Effector memory CD4-positive, alpha-beta T cell (primary cell): ENCODE results near the gene IGSF21.

Source experiments
- DNase-seq, 3 donors: peaks; one replicate each; pipeline ENCODE4 v3.0.0-alpha.2; 2020
- H3K27ac ChIP-seq: 2 replicates; pipeline ENCODE4 v1.7.0; 2013; ENCODE audit warnings: mild to moderate bottlenecking, low read length, moderate library complexity; ENCODE audit not compliant: insufficient read depth, poor library complexity, severe bottlenecking
- H3K27me3 ChIP-seq: replicated peaks from 2 replicates; pipeline ENCODE4 v1.7.0; 2013; ENCODE audit warnings: mild to moderate bottlenecking, low read length; ENCODE audit not compliant: insufficient read depth, control insufficient read depth, poor library complexity, severe bottlenecking
- H3K36me3 ChIP-seq: 2 replicates; pipeline ENCODE4 v1.7.0; 2013; ENCODE audit warnings: mild to moderate bottlenecking, low read length, moderate library complexity; ENCODE audit not compliant: control insufficient read depth, insufficient read depth
- H3K4me1 ChIP-seq: 2 replicates; pipeline ENCODE4 v1.7.0; 2013; ENCODE audit warnings: low read length, mild to moderate bottlenecking; ENCODE audit not compliant: control insufficient read depth, insufficient read depth, poor library complexity, severe bottlenecking
- H3K4me3 ChIP-seq: 2 replicates; pipeline ENCODE4 v1.7.0; 2013; ENCODE audit warnings: low read length, low read depth, mild to moderate bottlenecking; ENCODE audit not compliant: insufficient read depth, poor library complexity, severe bottlenecking
- H3K9me3 ChIP-seq: 2 replicates; pipeline ENCODE4 v1.7.0; 2013; ENCODE audit warnings: mild to moderate bottlenecking, low read length, moderate library complexity; ENCODE audit not compliant: control insufficient read depth

Gene IGSF21

DNA sequence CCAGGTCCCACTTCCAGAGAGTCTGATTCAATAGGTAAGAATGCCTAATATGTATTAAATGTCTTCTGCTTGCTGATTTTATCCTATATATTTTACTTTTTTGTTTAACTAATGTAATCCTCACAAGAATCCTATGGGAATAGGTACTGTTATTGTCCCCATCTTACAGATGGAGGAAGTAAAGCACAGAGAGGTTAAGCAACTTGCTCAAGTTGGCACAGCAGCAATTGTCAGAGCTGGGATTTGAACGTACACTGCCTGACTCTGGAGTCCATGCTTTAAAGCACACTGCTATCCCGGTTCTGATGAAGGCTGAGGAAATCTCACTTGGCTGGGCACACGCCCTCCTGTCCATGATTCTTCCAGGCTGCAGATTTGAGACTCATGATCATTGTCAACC is 62.8 kb downstream of the IGSF21 start:
- no peaks in the 10 kb centered on the region for H3K27me3 ChIP-seq
- no peaks in the 10 kb centered on the region for H3K4me1 ChIP-seq
- H3K4me3 ChIP-seq, result no peak overlapping the region
- no peaks in the 10 kb centered on the region for H3K9me3 ChIP-seq
- H3K36me3 ChIP-seq, result no peaks in the 10 kb centered on the region
- no peak overlapping the region for H3K27ac ChIP-seq
- DNase-seq, result no peak

DNA sequence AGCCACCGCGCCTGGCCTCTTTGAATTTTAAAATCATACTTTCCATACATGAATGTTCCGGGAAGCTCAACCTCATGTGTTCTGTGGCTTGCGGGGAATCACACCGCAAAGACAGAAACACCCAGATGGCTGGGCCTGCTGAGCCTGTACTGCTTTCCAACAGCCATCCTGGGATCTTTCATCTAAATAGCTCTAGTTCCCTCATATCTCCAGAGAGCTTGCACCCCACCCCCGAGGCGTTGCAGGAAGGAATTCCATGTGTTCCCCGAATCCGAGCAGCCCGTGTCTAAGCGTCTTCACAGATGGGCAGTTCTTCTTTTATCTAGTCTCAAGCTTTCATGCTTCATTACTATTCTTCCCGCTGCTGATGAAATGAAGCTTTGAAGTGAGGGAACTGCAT is 66.4 kb downstream of the IGSF21 start:
- H3K36me3 ChIP-seq, result no peaks in the 10 kb centered on the region
- no peak overlapping the region for H3K27ac ChIP-seq
- no peak for DNase-seq
- H3K4me3 ChIP-seq, result no peak overlapping the region
- no peaks in the 10 kb centered on the region for H3K9me3 ChIP-seq
- H3K4me1 ChIP-seq, result no peaks in the 10 kb centered on the region
- H3K27me3 ChIP-seq, result no peaks in the 10 kb centered on the region

DNA sequence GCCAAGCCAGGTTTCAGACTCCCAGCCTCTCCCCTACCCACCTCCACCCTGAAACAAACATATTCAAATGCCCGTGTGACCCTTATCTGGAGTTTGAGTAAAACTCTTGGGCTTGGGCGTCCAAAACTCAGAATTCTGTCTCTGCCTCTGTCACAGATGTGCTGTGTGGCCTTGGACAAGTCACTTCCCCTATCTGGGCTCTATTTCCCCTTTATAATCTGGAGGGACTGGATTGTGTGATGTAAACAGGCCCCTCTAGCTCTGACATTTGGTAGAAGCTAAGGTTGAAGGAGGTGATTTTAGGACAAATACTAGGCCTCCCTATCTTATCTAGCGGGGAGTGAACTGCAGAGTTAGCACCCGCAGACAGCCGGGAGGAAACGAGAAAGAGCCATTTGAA is 67.5 kb downstream of the IGSF21 start:
- no peaks in the 10 kb centered on the region for H3K9me3 ChIP-seq
- H3K27me3 ChIP-seq, result no peaks in the 10 kb centered on the region
- H3K36me3 ChIP-seq, result no peaks in the 10 kb centered on the region
- no peak overlapping the region for H3K27ac ChIP-seq
- no peaks in the 10 kb centered on the region for H3K4me1 ChIP-seq
- DNase-seq, result no peak
- H3K4me3 ChIP-seq, result no peak overlapping the region

GRCh38 chr1:18175530-18176377 is 68.2 kb downstream of the IGSF21 start:
- Histone ChIP-seq H3K27me3 (no peaks in the 10 kb centered on the region), H3K27ac (no peak overlapping the region), H3K4me1 (no peaks in the 10 kb centered on the region), H3K4me3 (no peak overlapping the region), H3K36me3 (no peaks in the 10 kb centered on the region), H3K9me3 (no peaks in the 10 kb centered on the region)
- no peak for DNase-seq

DNA sequence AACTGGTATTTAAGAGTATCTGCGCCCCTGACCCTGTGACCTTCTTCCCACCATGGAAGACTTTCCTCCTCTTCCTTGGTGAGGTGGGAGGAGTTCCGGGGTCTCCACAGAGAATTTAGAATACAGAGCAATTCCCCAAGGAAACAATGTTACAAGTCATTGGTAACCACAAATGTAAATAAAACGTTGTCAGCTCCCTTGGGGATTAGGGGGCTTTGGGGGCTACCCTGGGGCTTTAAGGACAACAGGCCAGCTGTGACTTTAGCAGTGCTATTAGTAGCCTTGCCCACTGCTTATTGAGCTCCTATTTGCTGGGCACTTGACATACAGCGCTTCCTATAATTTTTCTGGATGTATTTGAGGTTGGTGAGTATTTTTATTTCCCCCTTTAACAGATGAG is 69.0 kb downstream of the IGSF21 start:
- H3K27ac ChIP-seq, result no peak overlapping the region
- H3K27me3 ChIP-seq, result no peaks in the 10 kb centered on the region

DNA sequence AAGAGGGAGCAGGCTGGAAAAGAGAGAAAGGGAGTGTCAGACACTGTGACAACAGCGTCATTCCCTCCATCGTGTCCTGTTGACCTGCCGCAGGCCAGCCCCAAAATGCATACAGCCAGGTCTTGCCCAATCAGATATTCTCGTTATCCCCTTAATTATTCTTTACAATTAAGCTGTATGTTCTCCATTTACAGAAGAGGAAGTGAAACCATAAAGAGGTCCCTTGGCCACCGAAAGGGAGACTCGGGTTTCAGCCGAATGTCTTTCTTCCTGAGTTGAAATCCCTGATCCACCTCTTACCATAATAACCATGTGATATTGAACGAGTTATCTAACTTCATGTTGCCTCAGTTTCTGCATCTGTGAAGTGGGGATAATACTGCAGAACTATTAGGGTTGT is 70.5 kb downstream of the IGSF21 start:
- H3K27me3 ChIP-seq, result no peaks in the 10 kb centered on the region
- no peak for DNase-seq
- H3K9me3 ChIP-seq, result no peaks in the 10 kb centered on the region
- no peak overlapping the region for H3K4me3 ChIP-seq
- no peaks in the 10 kb centered on the region for H3K36me3 ChIP-seq
- no peaks in the 10 kb centered on the region for H3K4me1 ChIP-seq
- H3K27ac ChIP-seq, result no peak overlapping the region

More for the DNA sequence above, 69.0 kb downstream of the IGSF21 start:
- Histone ChIP-seq H3K4me3 (no peak overlapping the region), H3K9me3 (no peaks in the 10 kb centered on the region), H3K36me3 (no peaks in the 10 kb centered on the region), H3K4me1 (no peaks in the 10 kb centered on the region)
- DNase-seq, result no peak

- no peaks in the 10 kb centered on the region for H3K9me3 ChIP-seq
- no peak overlapping the region for H3K4me3 ChIP-seq
- H3K36me3 ChIP-seq, result no peaks in the 10 kb centered on the region
- no peaks in the 10 kb centered on the region for H3K27me3 ChIP-seq
- no peak overlapping the region for H3K27ac ChIP-seq
- DNase-seq, result no peak
- H3K4me1 ChIP-seq, result no peaks in the 10 kb centered on the region
Observed at GRCh38 chr1:18179009-18179408, 71.4 kb downstream of the IGSF21 start.

GRCh38 chr1:18182398-18183160 is 75.0 kb downstream of the IGSF21 start:
- Histone ChIP-seq H3K27me3 (no peaks in the 10 kb centered on the region), H3K36me3 (no peaks in the 10 kb centered on the region)
- no peak for DNase-seq

DNA sequence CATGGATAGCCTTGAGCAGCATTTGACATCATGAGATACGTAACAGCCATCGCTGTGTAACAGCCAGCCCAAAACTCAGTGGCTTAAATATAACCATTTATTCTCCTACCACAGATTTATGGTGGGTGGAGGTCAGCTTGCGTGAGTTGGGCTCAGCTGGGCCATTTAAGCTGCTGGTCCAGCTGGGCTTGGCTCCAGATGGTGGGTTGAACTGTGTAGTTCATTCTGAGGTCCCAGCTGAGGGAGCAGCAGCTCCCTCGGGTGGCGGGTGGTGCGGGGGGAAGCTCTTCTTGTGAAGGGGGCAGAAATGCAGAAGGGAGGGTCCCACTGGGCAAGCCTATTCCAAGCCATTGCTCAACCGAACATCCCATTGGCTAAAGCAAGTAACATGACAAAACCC is 75.9 kb downstream of the IGSF21 start:
- no peak overlapping the region for H3K4me3 ChIP-seq
- H3K9me3 ChIP-seq, result no peaks in the 10 kb centered on the region
- no peaks in the 10 kb centered on the region for H3K4me1 ChIP-seq
- no peak overlapping the region for H3K27ac ChIP-seq
- H3K36me3 ChIP-seq, result no peaks in the 10 kb centered on the region
- DNase-seq, result no peak
- no peaks in the 10 kb centered on the region for H3K27me3 ChIP-seq

More at GRCh38 chr1:18182398-18183160, 75.0 kb downstream of the IGSF21 start:
- Histone ChIP-seq H3K4me3 (no peak overlapping the region), H3K9me3 (no peaks in the 10 kb centered on the region), H3K4me1 (no peaks in the 10 kb centered on the region), H3K27ac (no peak overlapping the region)

GRCh38 chr1:18187054-18187453 is 79.5 kb downstream of the IGSF21 start:
- H3K9me3 ChIP-seq, result no peaks in the 10 kb centered on the region
- no peak for DNase-seq
- H3K4me3 ChIP-seq, result no peak overlapping the region
- no peaks in the 10 kb centered on the region for H3K27me3 ChIP-seq
- no peak overlapping the region for H3K27ac ChIP-seq
- no peaks in the 10 kb centered on the region for H3K4me1 ChIP-seq
- no peaks in the 10 kb centered on the region for H3K36me3 ChIP-seq
